GM21447 (cell line): ENCODE results near the gene ITGB3.
"Not testable (repeated sequence)": the region's sequence is repeated elsewhere in the genome, so short reads cannot be mapped to it uniquely, and the experiment has no call there.

ENCODE experiments used
- ATAC-seq: cut with Tn5 transposase; IDR thresholded peaks from one replicate; pipeline ENCODE4 v1.9.1; 2021; ENCODE audit not compliant: unreplicated experiment

The ITGB3 gene

DNA sequence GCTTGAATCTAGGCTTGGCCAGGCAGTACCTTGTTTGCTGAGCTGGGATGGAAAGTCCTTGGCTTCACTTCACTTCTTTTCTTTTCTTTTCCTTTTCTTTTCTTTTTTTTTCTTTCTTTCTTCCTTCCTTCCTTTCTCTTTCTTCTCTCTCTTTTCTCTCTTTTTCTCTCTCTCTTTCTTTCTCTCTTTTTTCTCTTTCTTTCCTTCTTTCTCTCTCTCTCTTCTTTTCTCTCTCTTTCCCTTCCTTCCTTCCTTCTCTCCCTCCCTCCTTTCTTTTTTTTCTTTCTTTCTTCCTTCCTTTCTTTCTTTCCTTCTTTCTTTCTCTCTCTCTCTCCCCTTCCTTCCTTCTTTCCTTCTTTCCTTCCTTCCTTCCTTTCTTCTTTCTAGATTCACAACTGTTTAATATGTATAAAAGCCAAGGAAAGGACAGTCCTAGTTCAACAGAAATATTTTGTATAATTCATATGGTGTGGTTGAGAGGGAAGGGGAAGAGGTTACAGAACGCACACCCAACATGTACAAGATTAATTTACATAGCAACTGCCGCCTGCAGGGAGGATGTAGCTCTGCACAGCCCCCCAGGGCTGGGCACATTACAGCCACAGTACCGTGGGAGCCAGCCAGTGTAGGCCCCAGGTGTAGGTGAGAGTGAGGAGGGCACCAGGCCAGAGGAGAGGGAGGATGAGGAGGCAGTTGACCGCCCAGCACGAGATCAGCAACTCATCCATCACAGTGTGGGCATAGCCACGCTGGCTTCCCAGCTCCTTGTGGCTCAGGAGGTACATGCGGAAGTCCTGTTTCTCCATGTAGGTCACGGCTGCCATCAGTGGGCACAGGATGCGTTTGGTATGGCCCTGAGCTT, 9.7 kb upstream of the ITGB3 start:
- no peak for ATAC-seq

DNA sequence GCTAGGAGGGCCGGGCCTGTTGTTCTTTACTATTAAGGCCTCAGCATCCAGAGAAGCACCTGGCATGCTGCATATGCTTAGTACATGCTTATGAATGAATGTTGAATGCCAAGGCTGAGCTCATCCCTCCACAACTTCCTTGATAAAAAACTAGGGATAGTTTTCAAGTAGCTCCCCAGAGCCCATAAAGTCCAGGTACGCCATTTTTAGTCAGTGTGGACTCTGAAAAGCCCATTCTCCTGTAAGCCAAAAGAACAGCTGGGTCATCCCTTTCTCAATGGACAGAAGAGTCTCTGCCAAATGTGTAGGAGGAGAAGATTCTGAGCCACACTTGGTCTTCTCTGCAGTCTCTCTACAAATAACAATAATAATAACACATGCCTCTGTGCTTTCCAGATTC, 8.9 kb upstream of the ITGB3 start:
- ATAC-seq = no peak

DNA sequence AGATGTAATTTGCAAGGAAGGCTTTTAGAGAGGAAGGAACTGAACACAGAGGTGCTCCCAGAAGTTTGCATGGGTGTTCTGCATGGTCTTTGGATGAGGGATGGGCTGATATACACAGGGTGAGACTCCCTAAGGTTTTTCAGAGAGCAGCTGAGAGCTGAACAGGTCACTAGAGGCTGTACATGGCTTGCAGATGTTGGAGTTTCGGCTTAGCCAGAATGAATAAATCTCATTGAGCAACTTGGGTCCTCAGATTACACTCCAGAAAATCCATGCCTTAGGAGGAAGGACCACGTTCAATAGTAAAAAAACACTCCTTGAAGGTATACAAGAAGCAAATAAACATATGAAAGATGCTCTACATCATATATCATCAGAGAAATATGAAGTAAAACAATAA, 7.5 kb upstream of the ITGB3 start:
- no peak for ATAC-seq

DNA sequence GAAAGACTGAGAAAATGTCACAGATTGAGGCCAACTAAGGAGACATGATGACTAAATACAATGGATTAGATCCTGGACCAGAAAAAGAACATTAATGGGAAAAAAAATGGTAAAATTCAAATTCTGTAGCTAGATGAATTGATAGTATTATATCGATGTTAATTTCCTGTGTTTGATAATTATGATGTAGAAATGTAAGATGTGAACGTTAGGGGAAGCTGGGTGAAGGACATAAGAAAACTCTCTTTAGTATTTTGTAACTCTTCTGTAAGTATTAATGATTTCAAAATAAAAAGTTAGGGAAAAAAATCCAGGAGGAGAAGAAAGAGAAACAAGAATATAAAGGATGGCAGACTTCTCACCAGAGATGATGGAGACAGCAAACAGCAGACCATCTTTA, 2.8 kb upstream of the ITGB3 start:
- no peak for ATAC-seq

DNA sequence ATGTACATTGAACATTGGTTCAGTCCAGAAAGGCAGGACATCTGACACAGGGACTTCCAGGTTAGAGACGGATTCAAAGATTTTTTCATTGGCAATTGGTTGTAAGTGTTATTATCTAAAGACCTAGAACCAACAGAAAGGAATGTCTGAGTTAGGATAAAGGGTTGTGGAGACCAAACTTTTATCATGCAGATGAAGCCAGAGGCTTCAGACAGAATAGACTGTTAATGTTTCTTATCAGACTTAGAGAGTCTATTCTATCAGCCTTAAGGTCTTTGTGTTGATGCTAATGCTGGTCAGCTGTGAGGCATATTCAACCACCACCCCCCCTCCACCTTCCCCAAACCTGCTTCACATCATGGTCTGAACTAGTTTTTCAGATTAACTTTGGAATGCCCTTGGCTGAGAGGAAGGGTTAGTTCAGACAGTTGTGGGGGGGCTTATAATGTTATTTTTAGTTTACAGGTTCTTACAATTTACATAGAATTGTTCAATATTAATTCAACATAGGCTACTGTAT, 2.1 kb upstream of the ITGB3 start:
- no peak for ATAC-seq

DNA sequence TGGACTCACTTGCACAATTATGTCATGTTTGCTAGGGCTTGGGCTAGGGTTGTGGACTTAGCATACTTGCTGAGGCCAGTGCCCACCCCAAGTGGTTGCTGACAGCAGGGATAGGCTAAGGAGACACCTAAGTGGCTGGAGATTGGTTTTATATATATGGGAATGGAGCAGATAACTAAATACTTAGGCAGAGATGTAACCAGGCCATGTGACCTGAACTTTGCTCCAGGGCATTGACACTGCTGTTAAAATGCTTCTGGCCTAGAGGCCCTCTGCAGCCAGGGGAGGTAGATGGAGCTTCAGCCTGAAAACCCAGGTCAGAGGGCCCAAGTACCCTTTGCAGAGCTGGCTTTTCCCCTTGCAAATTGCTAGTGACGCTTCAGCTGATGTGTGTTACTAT, 1.4 kb upstream of the ITGB3 start:
- ATAC-seq = no peak

DNA sequence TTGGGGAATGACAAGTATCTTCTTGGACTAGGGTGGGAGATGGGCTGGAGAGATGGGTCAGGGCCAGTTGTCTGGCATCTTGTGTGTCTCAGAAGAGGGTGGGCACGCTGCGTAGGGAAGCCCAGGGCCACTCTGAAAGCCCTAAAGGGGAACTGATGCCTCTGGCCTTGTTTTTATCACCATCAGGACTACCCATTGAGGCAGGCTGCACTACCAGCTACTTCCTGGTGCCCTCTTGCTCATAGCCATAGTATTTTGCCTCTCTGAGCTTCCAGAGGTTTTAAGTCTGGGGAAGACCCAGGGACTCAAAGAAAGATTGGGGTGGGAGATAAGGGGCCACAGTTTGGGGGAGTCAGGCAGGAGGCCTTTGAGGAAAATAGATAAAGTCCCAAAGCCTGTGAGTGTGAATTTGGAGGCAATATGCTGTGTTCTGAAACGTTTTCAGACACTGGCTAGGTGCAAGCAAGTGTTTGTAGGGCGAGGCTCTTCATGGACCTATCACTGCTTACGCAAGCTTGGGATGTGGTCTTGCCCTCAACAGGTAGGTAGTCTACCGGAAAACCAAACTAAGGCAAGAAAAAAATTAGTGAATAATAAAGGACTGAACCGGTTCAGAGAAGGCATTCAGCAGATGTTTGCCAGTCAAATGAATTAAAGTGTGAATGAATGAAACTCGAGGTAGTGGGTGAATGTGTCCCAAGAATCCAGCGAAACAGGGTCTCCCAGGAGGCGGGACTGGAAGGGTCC, 688 bp upstream of the ITGB3 start:
- no peak for ATAC-seq

DNA sequence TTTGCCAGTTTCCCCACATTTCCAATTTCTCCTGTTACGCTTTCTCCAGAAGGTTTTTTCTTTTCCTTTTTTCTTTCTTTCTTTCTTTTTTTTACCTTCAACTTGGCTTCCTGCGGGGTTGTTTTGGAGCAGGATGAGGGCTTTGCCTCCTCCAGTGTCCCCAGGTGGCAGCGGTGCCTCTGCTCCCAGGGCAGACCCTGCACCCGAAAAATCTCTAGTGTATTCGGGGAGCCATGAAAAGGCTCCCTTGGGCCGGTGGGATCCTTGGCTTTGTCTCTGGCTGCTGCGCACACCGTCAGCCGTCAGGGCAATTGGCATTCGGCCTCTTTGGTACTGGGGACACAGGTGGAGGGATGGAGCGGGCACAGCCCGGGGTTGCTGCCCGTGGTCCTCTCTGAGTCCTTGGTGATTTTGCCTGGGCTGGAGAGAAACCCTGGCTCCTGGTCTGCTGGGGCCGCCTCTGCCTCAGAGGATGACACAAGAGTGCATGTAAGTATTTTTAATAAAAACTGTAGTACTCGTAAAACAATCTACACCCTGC, 846 bp downstream of the ITGB3 start:
- ATAC-seq = no peak

DNA sequence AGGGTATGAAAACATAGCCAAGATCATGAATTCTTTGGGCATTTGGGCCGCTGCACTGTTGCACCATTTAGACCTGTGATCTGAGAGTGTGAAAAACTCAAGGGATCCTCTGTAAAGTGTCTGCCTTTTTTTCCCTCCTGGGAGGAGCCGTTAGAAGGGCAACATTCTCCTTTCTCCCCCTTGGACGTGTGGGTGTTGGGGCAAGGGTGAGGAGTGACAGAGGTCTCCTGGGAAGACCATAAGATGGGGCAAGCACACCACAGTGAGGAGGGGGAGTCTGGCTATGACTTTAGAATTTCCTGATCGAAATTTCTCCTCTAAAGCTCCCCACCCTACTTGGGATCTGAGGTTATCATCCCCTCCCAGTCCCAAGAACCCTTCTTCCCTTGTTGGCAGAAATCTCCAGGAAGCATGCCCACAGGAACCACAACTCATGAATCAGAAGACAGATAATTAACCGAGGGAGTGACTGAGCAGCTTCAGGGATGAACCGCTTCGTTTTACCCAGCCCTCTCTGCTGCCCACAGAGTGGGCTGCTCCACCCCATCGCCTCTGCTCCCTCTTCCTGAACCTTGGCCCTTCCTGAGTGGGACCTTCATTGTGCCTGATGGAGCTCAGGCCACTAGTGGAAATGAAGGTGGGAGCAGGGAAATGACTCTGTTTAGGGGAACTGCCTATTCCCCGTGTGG, 4.2 kb downstream of the ITGB3 start:
- no peak for ATAC-seq

DNA sequence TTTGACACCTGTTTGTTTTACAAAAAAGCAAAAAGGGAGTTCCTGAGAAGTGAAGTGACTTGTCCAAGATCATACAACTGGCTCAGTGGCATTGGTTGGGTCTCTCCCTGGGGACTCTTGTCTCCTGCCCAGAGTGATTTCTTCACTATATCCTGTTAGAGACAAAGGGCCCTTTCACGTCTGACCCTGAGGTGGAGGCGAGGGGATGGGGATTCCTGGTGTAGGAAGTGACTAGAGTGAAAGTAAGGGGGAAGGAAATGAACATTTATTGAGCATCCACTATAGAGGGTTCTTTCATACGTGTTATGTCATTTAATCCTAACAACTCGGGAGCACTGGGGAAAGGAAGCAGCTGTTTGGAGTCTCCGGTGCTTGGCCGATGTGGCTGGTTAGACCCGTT, 9.0 kb downstream of the ITGB3 start:
- no peak for ATAC-seq

DNA sequence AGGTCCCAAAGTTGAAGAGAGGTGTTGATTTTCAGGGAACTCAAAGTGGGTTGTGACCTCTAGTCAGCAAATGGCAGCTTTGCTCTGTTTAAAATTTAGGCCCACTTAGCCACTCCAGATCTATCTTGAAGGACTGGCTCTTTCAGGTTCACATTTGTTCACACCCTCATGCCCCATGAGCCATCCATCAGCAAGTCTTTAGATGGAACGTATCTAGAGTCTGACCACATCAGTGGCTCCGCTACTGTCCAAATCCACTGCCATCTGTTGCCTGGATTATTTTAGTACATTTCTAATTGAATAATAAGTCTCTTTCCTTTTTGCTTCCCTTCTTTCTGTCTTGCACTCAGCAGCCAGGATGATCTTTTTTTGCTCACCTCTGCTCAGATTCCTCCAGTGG, 10.5 kb downstream of the ITGB3 start:
- ATAC-seq = no peak

DNA sequence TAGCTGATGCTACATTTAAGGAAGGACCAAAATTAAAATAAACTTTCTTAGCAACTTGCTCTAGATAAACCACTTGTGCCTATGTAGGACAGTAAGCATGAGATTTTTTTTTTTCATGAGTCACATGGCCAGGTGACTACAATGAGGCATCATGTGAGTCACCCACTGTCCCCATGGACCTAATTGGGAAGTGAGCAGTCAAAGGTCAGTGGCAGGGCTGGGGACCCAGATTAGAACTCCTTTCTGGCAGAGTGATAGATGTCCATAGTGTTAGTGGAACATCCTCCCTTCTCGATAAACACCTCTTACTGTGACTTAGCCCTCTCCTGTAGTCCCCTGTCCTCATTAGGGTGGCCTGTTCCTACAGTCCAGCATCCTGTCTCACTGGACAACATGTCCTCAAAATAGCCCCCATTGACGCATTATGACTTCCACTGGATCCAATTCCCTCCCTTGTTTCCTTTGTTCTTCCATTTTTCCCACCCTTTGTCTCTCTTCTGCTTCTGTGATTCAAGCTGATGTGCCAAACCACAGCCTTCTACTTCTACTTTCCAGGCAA, 12.4 kb downstream of the ITGB3 start:
- no peak for ATAC-seq

DNA sequence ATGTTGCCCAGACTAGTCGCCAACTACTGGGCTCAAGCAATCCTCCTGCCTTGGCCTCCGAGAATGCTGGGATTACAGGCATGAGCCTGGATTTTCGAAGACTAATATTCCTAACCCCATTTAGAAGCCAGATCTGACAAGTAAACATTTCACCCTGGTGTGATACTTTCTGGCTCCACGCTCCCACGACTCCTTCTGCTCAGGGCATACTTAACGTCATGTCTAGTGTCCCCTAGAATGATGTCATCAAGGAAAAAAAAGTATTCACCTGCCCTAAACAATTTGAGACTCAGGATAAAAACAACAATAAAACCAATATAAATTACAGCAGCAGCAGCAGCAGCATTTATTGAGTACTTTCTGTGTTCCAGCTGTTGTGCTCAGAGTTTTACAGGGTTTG, 13.2 kb downstream of the ITGB3 start:
- ATAC-seq = no peak

DNA sequence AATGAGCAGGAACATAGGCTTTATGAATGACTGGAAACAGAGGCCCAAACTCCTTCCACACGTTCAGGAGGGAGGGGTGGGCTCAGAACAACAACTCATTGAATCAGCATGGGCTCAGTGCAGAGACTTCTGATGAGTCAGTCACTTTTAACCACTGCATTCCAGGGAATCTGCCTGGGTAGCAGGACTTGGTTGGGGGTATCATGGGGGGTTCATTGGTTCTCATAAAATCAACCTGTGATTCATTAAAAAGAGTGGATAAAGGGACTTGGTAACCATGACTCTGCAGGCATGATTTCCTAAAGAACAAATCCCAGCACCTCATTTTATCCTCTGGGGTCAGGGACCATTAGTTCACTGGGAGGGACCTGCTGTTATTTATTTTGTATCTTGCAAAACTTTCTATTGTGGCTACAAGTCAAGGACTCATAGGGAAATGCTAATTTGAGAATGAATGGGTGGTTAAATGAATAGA, 13.8 kb downstream of the ITGB3 start:
- ATAC-seq = no peak

DNA sequence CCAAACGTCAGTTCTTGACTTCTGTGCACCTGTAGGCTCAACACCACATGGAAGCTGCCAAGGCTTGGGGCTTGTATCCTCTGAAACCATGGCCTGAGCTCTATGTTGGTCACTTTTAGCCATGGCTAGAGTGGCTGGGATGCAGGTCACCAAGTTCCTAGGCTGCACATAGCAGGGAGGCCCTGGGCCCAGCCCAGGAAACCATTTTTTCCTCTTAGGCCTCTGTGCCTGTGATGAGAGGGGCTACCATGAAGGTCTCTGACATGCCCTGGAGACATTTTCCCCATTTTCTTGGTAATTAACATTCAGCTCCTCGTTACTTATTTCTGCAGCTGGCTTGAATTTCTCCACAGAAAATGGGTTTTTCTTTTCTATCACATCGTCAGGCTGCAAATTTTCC, 15.3 kb downstream of the ITGB3 start:
- not testable (repeated sequence) for ATAC-seq

DNA sequence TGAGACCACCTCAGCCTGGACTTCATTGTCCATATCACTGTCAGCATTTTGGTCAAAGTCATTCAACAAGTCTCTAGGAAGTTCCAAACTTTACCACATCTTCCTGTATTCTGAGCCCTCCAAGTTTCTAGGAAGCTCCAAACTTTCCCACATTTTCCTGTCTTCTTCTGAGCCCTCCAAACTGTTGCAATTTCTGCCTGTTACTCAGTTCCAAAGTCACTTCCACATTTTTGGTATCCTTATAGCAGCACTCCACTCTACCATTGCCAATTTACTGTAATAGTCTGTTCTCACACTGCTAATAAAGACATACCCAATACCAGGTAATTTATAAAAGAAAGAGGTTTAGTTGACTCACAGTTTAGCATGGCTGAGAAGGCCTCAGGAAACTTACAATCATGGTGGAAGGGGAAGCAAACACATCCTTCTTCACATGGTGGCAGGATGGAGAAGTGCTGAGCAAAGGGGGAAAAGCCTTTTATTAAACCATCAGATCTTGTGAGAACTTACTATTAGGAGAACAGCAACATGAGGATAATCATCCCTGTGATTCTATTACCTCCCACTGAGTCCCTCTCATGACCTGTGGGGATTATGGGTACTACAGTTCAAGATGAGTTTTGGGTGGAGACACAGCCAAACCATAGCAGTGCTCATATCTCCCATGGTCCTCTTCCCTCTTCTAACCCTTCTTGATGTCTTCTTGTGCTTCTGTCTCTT, 16.1 kb downstream of the ITGB3 start:
- ATAC-seq = not testable (repeated sequence)

DNA sequence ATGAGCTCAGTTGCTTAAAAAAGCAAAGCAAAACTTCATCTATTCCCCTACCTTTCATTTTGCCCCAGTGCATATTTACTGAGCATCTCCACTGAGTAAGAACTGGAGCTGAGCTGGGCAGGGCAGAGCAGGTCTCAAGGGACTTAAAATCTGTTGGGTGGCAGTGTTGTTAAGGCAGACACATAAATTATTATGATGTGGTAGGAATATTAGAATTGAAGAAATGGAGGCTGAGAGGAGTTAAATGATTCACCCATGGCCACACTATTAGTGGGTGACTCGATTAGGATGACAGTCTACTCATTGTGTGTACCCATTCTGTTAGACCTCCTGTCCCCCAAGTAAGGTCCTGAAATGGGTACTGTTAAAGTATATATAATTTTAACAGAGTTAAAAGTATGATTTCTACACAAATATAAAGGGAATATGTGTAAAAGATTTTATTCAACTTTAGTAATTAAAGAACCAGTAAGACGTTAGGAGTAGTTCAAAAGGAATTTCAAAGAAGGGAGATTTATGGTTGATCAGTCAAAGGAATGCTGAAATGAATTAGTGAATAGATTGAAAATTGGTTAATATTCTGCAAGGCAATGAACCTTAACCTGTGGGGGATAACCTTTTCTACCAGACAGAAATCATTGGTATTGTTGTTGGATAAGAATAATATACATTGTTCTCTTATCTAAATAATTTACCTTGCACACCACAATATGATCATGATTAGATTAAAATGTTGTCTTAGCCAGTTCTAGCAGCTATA, 17.5 kb downstream of the ITGB3 start:
- ATAC-seq = no peak

DNA sequence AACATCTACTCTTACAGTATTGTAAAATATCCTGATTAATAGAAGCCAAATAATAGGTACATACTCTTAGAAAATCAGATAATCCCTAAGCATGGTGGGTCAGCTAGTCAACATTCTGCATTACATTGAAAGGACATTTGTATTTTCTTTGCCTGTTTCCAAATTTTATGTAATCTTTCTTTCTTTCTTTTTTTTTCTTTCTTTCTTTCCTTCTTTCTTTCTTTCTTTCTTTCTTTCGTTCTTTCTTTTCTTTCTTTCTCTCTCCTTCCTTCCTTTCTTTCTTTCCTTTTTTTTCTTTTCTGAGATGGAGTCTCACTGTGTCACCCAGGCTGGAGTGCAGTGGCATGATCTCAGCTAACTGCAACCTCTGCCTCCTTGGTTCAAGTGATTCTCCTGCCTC, 18.9 kb downstream of the ITGB3 start:
- ATAC-seq = no peak

DNA sequence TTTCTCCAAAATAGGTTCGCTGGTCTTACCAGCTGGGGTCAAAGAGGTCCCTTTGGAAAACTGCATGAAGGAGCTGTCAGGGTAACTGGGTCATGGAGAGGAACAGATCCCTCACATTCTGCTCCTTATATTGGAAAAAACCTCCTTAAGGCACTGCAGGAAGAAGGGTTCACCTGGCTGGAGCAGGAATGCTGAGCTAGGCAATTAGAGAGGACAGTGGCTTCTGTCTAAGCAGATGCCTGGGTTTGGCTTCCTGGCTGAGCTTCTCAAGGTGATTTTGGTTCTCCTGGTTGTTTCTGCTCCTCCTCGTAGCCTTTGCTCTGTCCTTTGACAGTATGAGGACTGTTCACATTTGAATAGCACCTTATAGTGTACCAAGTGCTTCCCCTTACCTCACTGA, 19.6 kb downstream of the ITGB3 start:
- no peak for ATAC-seq
